Effector CD4-positive, alpha-beta T cell (primary cell): Measurements from ENCODE around the gene GTF3C4.
A peak's percentile ranks its signal among the peaks of the same experiment; 100 is the strongest.

ENCODE experiments used
- DNase-seq: peaks from one replicate; pipeline ENCODE4 v3.0.0-alpha.2; 2020

The GTF3C4 gene

GRCh38 chr9:132647806-132648205 is 22.5 kb upstream of the GTF3C4 start:
- no peak for DNase-seq

DNA sequence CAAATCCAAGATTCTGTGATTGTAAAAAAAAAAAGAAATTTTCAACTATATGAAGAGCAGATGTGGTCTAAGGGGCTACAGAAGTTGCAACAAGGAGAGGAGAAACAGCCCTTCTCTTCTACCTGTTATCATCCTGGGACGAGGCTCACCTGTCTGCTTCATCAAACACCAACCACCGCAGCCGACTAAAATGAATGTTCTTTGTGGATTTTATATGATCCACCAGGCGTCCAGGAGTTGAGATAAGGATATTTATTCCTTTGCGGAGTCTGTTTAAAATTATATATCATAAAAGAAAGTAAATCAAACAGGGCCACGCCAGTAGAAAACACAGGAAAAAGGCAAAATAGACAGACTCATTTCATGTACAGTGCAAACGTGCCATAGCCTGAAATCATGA is 22.0 kb upstream of the GTF3C4 start:
- no peak for DNase-seq

DNA sequence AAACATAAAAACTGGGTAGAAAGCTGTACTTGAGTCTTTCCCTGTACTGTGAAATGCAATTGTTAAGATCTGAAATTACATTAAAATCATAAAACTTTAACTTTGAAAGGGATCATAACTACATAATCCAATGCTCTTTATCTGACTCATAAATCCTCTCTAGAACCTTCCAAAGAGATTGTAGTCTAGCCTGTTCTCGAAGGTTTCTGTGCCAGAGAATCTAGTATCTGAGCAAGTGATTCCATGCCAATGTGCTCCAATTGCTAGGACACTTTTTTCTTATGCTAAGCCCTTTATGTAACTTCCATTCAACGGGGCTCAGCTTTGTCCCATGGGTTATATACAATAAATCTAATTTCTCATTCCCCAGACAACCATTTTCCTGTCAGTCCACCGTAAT is 21.6 kb upstream of the GTF3C4 start:
- DNase-seq = no peak

GRCh38 chr9:132651259-132651658 is 19.0 kb upstream of the GTF3C4 start:
- DNase-seq = no peak

DNA sequence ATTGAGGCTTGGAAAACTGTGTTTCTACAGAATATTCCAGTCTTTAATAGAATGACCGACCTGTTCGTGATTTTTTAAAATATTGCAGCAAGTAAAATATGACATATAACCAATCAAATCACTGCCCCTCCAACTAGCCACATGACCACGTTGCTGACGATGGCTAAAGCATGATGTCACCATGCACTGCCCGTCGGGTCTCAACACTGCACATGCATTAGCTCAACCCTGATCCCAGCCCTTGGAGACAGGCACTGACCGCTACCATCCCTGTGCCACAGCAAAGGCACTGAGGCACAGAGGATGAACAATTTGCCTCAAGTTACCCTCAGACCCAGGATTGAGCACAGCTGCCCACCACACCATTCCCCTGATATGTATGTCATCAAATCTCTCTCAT is 14.0 kb upstream of the GTF3C4 start:
- DNase-seq = no peak

DNA sequence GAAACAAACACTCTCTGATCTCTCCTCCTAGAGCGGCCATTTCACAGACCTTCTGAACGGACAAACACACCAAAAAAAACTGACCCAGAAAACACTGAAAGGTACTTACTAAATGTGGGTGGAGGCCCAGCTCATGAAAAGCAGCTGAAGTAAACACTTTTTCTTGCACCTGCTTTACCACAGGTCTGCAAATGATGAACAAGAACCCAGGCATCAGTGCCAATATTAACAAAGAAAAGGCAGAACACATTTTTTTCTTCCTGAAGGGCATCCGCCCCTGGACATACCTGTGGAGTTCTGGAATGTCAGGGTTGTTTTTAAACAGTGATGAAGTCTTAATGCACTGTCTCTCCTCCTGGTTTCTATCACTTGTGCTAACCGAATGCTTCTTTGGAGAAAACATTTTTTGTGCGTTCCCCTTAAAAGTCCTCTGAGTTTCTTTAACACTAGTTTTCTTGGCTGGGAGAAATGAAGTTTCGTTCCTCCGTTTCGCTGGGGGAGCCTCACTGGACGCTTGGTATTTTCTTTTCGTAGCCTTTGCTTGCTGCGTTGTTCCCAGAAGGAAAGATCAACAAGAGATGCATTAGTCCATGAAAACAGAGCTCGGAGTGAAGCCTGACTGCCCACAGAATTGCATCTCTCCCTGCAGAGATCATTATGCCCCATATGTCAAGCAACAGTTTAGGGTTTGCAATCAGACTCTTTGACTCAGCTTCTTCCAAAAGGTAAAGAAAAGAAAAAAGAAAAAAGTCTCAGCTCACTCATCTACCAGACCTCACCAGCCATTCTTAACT is 7.9 kb upstream of the GTF3C4 start:
- DNase-seq = no peak

DNA sequence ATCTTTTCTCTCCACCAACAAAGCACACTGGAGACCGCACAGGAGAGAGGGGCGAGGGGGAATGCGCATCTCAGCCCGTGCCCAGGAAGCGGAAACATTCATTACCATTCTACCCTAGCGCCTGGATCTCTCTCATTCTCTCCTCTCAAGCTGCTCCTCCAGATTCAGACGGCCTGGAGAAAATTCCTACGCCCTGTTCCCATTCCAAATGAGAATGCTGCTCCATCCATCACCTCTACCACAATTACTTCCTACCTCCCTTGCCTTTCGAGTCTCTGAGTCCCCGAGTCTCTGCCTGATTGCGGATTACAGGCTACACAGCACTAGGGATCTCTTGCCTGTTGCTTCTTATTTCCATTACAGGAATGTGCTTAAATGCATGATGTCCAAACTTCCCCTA is 7.1 kb upstream of the GTF3C4 start:
- DNase-seq = no peak

DNA sequence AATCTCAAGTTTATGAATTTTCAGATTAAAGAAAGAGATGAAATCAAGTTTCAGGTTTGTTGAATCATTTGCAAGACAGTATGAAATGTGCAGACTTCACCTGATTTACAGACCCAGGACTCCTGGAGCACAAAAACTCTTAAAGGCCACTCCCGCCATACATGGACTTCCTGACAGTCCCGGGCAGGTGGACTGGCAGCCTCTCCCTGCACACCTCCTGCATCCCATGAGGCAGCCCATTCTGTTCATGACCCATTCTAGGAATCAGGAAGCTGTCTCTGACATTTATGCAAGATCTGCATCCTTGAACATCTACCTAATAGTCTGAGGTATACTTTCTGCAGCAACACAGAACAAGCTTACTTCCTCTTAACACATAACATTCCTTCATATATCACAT is 6.4 kb upstream of the GTF3C4 start:
- DNase-seq = no peak

DNA sequence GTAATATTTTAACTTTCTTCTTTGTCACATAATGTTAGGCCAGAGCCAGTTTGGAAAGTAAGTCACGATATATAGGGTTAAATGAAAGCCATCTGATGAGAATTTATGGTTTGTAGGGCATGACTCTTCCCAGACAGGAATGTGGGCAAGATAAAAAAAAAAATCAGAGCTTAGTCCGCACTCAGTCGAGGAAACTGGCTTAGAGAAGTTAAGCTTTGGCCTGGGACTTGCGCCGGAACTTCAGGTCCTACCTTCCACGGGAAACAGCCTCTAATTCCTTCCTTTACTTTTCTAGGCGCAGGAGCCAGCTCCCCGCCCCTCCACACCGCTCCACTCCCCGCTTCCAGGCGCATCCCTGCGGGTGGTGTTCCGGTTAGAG is 956 bp upstream of the GTF3C4 start:
- no peak for DNase-seq

DNA sequence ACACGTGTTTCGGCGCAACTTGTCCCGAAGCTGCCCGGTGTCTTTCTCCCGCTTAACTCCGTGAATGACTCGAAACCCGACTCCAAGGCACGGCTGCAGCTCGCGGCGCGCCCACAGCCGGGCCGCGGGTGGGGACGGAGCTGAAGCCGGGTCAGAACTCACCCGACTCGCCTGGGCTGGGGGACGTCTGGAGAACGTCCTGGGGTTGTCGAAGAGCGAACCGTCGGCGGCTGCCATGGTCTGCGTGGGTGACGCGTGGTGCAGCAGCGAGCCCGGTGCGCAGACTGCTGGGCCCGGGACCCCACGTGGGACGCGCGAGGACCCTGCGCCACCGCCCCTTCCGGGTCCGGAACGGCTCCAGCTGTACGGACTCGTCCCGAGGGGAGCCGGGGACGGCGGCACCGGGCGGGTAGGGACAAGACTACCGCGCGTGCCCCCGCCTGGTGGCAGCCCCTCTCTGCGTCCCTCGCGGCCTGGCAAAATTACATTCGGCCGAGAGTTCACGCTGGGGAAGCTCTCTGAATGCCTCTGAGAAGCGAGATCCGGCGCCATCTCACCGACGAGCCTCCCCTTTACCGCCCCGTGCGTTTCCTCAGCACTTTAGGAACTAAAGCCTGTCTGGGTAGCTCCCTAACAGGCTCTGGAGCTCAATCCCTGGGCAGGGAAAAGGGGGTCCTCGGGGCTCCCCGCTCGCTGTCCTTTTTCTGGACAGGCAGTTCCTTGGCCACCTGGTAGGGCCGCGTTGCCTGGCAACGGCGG is 387 bp upstream of the GTF3C4 start, which contains the start of gene DDX31:
Gene DDX31, minus strand, starts transcription at position 286 of the 759 bp plus-strand sequence. Its CDS starts 49 bp downstream, at position 237.
- DNase-seq = peak; percentile 86

DNA sequence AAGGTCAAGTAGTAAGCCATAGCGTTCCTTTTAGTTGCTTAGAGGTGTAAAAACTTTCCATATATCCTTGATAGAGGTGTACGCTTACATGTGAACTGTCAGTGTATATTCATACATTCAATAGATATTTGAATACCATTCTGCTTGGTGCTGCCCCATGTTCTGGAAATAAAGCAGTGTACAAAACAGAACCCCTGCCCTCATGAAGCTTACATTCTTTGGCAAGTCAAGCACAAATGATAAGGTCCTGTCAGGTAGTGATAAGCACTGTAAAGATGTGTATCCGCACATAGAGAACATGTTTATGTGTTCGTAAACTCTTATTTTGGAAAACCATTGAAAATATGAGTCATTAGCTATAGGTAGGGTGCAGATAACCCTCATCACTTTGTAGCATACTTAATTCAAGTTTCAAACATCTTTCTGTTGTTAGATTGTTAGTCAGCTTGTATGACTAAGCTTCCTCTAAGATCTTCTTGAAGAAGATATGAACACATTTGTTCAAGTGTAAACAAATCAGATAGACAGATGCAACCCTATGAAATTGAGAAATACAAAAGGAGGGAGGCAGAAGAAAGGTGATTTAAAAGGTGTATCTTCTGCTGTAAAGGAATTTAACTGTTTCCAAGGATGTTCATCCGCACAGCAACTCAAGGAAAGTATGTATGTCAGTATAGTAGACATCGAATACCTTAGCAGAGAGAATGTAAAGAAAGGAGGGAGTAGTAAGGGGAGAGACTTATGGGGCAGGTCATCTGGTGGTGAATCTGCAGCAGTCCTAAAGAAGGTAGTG is 1.6 kb downstream of the GTF3C4 start:
- DNase-seq = no peak

- DNase-seq = no peak
These were observed 2.1 kb downstream of the GTF3C4 start for GRCh38 chr9:132672413-132672690.

DNA sequence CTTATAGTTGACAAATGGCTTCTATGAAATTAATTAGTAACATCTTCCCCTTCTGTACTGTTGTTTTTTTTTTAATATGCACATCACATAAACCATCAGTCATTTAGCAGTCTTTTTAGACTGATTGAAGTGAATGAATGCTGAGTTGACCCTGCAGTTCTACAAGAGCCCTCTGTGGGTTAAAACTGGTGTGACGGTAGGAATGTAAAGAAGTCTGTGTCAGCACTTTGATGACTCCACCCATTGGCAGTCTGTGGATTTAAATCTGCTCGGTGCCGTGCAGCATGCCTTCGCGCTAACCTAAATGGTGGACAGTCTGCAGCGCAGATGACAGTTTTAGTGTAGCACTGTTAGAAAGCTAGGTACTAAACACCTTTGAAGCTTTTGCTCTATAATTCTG is 3.1 kb downstream of the GTF3C4 start:
- DNase-seq = no peak

GRCh38 chr9:132674485-132674884 is 4.2 kb downstream of the GTF3C4 start:
- DNase-seq = no peak

- no peak for DNase-seq
These were observed 7.7 kb downstream of the GTF3C4 start for GRCh38 chr9:132677976-132678375.

GRCh38 chr9:132679946-132680625 is 9.8 kb downstream of the GTF3C4 start:
- no peak for DNase-seq

- DNase-seq = no peak
These were observed 11.3 kb downstream of the GTF3C4 start for GRCh38 chr9:132681561-132681960.

DNA sequence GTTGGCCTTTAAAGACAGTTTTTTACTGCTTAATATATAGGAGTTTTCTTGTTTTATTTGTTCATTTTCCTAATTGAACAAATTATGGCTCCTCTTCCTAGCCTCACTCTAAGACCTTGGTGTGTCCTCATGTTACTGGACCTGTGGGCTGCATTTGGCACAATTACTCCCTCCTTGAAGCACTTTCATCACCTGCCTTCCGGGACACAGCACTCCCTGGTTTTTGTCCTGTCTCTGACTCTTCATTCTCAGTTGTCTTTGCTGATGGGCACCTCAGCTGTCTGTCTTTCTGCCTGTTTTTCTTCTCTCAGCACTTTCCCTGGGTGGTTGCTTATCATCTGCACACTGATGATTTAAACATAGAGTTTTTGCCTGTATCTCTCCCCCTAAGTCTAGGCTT is 13.6 kb downstream of the GTF3C4 start:
- DNase-seq = no peak

- DNase-seq = no peak
These were observed 20.4 kb downstream of the GTF3C4 start for GRCh38 chr9:132690696-132691095.

GRCh38 chr9:132694144-132694543 is 23.9 kb downstream of the GTF3C4 start:
- no peak for DNase-seq

- DNase-seq = no peak
These were observed 27.0 kb downstream of the GTF3C4 start for GRCh38 chr9:132697230-132697629.

GRCh38 chr9:132698989-132699388 is 28.7 kb downstream of the GTF3C4 start:
- no peak for DNase-seq

DNA sequence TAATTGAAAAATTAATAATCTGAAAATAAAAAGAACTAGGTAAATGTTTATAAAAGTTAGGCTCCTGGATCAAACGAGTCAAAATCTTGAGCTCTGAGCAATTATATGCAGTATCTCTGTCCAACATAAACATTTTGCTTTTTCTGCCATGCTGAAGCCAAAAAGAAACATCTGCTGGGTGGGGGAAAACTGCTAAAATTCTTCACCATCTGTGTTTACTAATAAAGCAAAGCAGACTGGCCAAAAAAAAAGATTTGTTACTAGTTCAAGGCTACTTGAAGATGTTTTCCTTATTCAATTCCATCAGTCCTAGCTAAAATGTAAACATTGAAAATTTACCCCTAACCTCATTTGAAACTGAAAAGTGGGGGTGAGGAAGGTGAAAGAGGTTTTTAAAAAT is 29.7 kb downstream of the GTF3C4 start:
- no peak for DNase-seq
